Measurements from ENCODE around the gene MBD3. TPM values are rescaled to one million over a fixed set of nuclear protein-coding genes. Genes with fewer than 3 reads are reported as not detected.

Gene MBD3
- polyA plus RNA-seq, 1 donor (not counting 4 experiments of a cell fraction or from before 2014, with no cell fraction given) = 16.6 TPM

DNA sequence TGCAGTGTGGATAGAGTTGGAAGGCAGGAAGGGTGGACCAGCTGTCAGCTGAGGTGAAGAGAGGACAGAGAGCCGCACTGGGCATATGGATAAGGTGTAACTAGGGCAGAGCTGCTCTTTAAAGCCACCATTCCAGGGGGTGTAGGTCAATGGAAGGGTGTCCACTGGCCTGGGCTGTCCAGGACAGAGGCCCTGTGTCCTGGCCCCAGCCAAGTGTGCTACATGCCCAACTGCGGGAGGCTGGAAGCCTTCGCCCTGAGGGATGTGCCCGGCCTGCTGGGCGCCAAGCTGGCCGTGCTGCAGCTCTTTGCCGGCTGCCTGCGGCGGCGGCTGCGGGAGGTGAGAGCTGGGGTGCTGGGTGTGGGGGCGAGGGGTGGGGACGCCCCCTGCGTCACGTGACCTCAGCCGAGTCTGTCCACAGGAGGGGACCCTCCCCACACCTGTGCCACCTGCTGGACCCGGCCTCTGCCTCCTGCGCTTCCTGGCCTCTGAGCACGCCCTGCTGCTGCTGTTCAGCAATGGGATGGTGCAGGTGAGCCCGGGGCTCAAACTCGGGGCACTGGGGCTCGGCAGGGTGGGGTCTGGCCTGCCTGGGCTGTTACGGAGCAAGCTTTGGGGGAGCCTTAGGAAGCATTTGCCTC, 59.0 kb downstream of the MBD3 start:
- Histone ChIP-seq H3K27ac (ENCODE audit: control insufficient read depth, insufficient read depth, low read length) (no peak overlapping the region), H3K9ac (ENCODE audit: control insufficient read depth, extremely low read depth, insufficient read depth, low read length) (no peak overlapping the region), H3K36me3 (ENCODE audit: control insufficient read depth in 2 of 2, extremely low read depth in 1 of 2, insufficient read depth in 2 of 2, low read length in 2 of 2) (no peaks in the 10 kb centered on the region), H3K9me3 (ENCODE audit: control insufficient read depth, low read depth, low read length) (no peaks in the 10 kb centered on the region), H2AFZ (ENCODE audit: control insufficient read depth, low read length) (no peak overlapping the region), H3K4me3 (ENCODE audit: control insufficient read depth in 2 of 3, extremely low read depth in 1 of 3, insufficient read depth in 2 of 3, low read depth in 1 of 3, low read length in 3 of 3) (no peak overlapping the region), H3K4me1 (ENCODE audit: control insufficient read depth, extremely low read depth, insufficient read depth, low read length) (no peaks in the 10 kb centered on the region), H4K20me1 (ENCODE audit: control insufficient read depth, extremely low read depth, insufficient read depth, low read length) (no peaks in the 10 kb centered on the region), H3K9me1 (ENCODE audit: control insufficient read depth, extremely low read depth, insufficient read depth, low read length) (no peaks in the 10 kb centered on the region), H3K4me2 (ENCODE audit: control insufficient read depth, extremely low read depth, insufficient read depth, low read depth, low read length) (no peak overlapping the region), H3K27me3 (ENCODE audit: control insufficient read depth, extremely low read depth, insufficient read depth, low read length) (no peaks in the 10 kb centered on the region), H3K79me2 (ENCODE audit: control insufficient read depth, insufficient read depth, low read length) (no peaks in the 10 kb centered on the region)
- DNase-seq (ENCODE audit: low read depth, low spot score) = no peak
- dilution Hi-C loops (cut with MboI; ENCODE audit: extremely low pct_ligation_motif_present, low sequenced_read_pairs) = no loop called here
- no peak for FAIRE-seq
- TF ChIP-seq, protein P1, sequence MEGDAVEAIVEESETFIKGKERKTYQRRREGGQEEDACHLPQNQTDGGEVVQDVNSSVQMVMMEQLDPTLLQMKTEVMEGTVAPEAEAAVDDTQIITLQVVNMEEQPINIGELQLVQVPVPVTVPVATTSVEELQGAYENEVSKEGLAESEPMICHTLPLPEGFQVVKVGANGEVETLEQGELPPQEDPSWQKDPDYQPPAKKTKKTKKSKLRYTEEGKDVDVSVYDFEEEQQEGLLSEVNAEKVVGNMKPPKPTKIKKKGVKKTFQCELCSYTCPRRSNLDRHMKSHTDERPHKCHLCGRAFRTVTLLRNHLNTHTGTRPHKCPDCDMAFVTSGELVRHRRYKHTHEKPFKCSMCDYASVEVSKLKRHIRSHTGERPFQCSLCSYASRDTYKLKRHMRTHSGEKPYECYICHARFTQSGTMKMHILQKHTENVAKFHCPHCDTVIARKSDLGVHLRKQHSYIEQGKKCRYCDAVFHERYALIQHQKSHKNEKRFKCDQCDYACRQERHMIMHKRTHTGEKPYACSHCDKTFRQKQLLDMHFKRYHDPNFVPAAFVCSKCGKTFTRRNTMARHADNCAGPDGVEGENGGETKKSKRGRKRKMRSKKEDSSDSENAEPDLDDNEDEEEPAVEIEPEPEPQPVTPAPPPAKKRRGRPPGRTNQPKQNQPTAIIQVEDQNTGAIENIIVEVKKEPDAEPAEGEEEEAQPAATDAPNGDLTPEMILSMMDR (optimal IDR thresholded peaks at IDR 0.05 in 1 of 3, IDR thresholded peaks at IDR 0.05 in 1 of 3, conservative IDR thresholded peaks at IDR 0.05 in 1 of 3; ENCODE audit: extremely low read depth in 1 of 3, insufficient read depth in 2 of 3, low read length in 3 of 3) = no peak
- no peak for TF ChIP-seq EZH2 (IDR thresholded peaks at IDR 0.05; ENCODE audit: low read length)

DNA sequence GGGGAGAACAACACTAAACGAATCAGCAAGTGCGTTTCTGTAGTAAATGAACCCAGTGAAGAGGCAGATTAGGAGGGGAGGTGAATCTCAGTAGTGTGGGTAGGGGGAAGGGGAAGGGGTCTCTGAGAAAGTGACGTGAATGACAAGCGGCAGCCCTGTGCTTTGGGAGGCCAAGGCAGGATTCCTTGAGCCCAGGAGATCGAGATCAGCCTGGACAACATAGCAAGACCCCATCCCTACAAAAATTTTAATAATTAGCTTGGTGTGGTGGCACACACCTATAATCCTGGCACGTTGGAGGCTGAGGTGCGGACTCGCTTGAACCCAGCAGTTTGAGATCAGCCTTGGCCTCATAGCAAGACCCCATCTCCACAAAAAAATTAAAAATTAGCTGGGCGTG, 60.7 kb downstream of the MBD3 start:
- H3K36me3 ChIP-seq (ENCODE audit: control insufficient read depth in 2 of 2, extremely low read depth in 1 of 2, insufficient read depth in 2 of 2, low read length in 2 of 2) = no peaks in the 10 kb centered on the region
- no peak for FAIRE-seq
- TF ChIP-seq, protein P1 (optimal IDR thresholded peaks at IDR 0.05 in 1 of 3, IDR thresholded peaks at IDR 0.05 in 1 of 3, conservative IDR thresholded peaks at IDR 0.05 in 1 of 3; ENCODE audit: extremely low read depth in 1 of 3, insufficient read depth in 2 of 3, low read length in 3 of 3) = no peak
- TF ChIP-seq EZH2 (IDR thresholded peaks at IDR 0.05; ENCODE audit: low read length) = no peak
- no peak overlapping the region for H3K4me2 ChIP-seq (ENCODE audit: control insufficient read depth, extremely low read depth, insufficient read depth, low read depth, low read length)
- no peak overlapping the region for H3K27ac ChIP-seq (ENCODE audit: control insufficient read depth, insufficient read depth, low read length)
- H4K20me1 ChIP-seq (ENCODE audit: control insufficient read depth, extremely low read depth, insufficient read depth, low read length) = no peaks in the 10 kb centered on the region
- H3K9me1 ChIP-seq (ENCODE audit: control insufficient read depth, extremely low read depth, insufficient read depth, low read length) = no peaks in the 10 kb centered on the region
- H3K9me3 ChIP-seq (ENCODE audit: control insufficient read depth, low read depth, low read length) = no peaks in the 10 kb centered on the region
- no peaks in the 10 kb centered on the region for H3K4me1 ChIP-seq (ENCODE audit: control insufficient read depth, extremely low read depth, insufficient read depth, low read length)
- H3K4me3 ChIP-seq (ENCODE audit: control insufficient read depth in 2 of 3, extremely low read depth in 1 of 3, insufficient read depth in 2 of 3, low read depth in 1 of 3, low read length in 3 of 3) = no peak overlapping the region
- H3K9ac ChIP-seq (ENCODE audit: control insufficient read depth, extremely low read depth, insufficient read depth, low read length) = no peak overlapping the region
- no peaks in the 10 kb centered on the region for H3K79me2 ChIP-seq (ENCODE audit: control insufficient read depth, insufficient read depth, low read length)
- DNase-seq (ENCODE audit: low read depth, low spot score) = no peak
- H2AFZ ChIP-seq (ENCODE audit: control insufficient read depth, low read length) = no peak overlapping the region
- no peaks in the 10 kb centered on the region for H3K27me3 ChIP-seq (ENCODE audit: control insufficient read depth, extremely low read depth, insufficient read depth, low read length)
- dilution Hi-C loops (cut with MboI; ENCODE audit: extremely low pct_ligation_motif_present, low sequenced_read_pairs) = no loop called here
